ENCODE measurements around the gene FXYD6.

The FXYD6 gene

GRCh38 chr11:117908959-117909610 lies 32.6 kb upstream of the FXYD6 start:
- no peak for TF ChIP-seq CTCF (IDR thresholded peaks at IDR 0.05)

GRCh38 chr11:117908109-117908895 lies 31.8 kb upstream of the FXYD6 start:
- no peak for TF ChIP-seq CTCF (IDR thresholded peaks at IDR 0.05)

DNA sequence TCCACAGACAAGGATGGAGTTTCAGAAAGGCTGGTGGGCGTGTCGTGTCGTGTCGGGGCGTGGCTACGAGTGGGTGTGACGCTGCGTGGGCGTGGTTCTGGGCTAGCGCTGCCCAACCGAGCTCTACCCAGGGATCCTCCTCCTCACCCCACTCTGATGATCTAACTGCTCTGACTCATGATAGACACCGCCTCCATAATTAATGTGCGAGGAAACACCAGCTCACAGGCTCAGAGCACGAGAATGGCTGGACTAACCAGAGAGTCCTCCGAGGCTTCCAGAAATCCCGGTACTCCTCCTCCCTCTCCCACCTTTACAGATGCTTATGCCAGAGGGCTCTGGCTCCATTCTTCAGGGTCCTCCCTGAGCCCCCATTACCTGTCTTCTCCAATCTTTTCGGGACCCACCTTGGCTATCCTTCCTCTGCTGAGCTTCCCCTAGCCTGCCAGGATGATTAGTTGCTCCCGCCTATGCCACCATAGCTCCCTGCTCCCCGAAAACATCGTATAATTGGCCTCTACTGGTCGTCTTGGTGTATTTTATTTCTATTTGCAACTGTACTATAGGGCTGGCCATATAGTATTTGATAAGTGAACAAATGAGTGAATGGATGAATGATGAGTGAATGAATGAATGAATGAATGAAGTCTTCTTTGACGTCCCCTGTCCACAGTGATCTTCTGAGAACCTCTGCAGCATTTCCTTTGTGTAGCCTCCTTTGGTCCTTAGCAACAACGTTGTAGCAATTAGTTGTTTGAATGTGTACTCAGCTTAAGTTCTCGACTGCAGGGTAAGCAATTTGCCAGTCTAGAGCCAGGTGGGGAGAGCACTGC lies 31.0 kb upstream of the FXYD6 start:
- no peak for TF ChIP-seq CTCF (IDR thresholded peaks at IDR 0.05)

GRCh38 chr11:117906710-117907109 lies 30.3 kb upstream of the FXYD6 start:
- TF ChIP-seq CTCF (IDR thresholded peaks at IDR 0.05), result no peak

GRCh38 chr11:117906126-117906525 lies 29.7 kb upstream of the FXYD6 start:
- TF ChIP-seq CTCF (IDR thresholded peaks at IDR 0.05), result no peak

DNA sequence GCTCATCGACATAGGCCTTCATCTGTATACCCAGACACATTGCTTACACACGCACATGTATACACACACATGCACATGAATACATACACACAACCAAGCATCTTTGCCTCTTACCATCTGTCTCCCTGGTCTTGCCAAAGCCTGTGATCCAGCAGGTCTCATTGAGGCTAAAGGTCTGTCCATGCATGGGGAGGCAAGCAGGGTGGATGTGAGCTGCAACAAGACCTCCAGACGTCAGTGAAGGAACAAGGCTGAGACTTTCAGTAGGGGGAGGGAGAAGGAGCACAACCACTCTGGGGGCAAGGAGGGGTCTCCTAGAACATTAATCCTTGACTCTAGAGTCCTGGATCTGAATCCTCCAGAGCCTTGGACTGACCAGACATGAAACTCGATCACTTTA lies 29.1 kb upstream of the FXYD6 start:
- no peak for TF ChIP-seq CTCF (IDR thresholded peaks at IDR 0.05)

DNA sequence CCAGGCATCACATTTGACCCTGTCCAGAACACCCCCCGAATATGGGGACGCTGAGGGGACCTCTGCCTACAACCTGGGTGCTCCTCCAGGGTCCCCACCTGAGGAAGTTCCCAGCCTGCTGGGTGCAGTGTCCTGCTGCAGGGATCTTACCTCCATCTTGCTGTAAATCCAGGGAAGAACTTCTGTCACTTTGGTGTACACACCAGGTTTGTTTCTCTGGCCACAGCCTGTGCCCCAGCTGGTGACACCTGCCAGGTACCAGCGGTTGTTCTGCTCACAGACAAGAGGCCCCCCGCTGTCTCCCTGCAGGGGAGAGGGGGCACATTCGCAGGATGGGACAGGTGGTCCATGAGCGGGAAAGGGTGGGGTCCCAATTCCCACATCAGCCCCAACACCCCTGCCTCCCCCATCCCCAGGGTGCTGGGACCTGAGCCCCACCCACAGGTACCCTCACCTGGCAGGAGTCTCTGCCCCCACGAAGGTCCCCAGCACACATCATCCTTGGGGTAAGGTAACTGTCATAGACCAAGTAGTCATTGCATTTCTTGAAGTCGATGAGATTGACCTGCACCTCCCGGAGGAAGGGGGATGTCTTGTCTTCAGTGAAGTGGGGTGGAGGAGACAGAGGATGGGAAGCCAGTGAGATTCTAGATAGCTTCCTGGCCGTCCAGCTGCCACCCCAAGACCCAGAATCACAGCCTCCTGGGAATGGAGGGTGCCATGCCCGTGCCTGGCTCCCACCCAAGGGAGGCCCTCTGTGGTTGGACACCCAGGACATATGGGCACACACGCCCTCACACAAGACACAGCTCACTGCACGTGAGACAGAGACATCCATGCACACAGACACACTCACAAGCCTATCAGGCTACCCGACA lies 27.3 kb upstream of the FXYD6 start:
- TF ChIP-seq CTCF (IDR thresholded peaks at IDR 0.05), result no peak

Measured in LNCAP (cell line).